ENCODE results near the gene EHMT1. TPM values are rescaled to one million over a fixed set of nuclear protein-coding genes. Genes with fewer than 3 reads are reported as not detected.

The EHMT1 gene
- total and polyA plus RNA-seq, 2 of the 8 experiments (the other 6 are each of a cell fraction or from before 2014, with no cell fraction given) = 95.7 to 163 TPM

DNA sequence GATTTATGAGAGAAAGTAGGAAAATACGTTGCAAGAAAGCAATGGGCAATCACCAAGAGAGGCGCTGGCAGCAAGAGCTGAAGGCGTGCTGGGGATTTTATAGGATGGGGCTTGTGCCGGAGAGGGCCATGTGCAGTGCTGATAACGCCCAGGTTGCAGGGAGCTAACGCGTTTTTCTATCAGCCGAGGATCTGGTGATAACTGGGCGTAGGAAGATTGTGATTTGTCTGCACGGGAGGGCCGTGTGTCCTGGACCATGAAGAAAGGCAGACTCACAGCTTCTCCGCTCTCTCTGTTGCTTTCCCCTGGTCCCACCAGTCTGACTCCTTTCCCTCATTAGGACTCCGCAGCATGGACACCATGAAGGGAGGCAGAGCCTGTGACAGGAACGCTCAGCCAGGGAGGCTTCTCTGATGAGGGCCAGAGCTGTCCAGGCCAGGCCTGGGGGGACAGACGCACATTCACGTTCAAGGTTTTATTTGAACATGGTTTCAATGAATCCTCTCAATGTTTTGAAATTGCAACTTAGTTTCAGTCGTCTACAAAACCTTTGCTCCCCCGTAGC lies 246.9 kb downstream of the EHMT1 start:
- Histone ChIP-seq H3K4me1 (replicated peaks in 1 of 4; ENCODE audit: control insufficient read depth in 3 of 4, insufficient read depth in 4 of 4, low read length in 3 of 4) (no peaks in the 10 kb centered on the region), H4K8ac (ENCODE audit: extremely low read depth, insufficient read depth, low read length) (no peak overlapping the region), H3K56ac (replicated peaks; ENCODE audit: insufficient read length, low read depth, low read length) (no peak overlapping the region), H3K27ac (ENCODE audit: low read depth, low read length) (no peak overlapping the region), H3K27me3 (replicated peaks in 1 of 4; ENCODE audit: control insufficient read depth in 3 of 4, extremely low read depth in 1 of 4, insufficient read depth in 3 of 4, low read length in 3 of 4) (no peaks in the 10 kb centered on the region), H3K4me2 (ENCODE audit: insufficient read depth in 1 of 2, low read depth in 2 of 2, low read length in 2 of 2) (no peak overlapping the region), H3K14ac (ENCODE audit: insufficient read length) (no peak overlapping the region), H3K23me2 (ENCODE audit: low read depth, low read length) (no peaks in the 10 kb centered on the region), H3K18ac (ENCODE audit: extremely low read depth, low read length) (no peak overlapping the region), H4K5ac (ENCODE audit: insufficient read length, low read depth, low read length) (no peak overlapping the region), H2BK12ac (ENCODE audit: low read depth, low read length) (no peak overlapping the region), H3K9me3 (ENCODE audit: insufficient read depth in 2 of 2, low read depth in 1 of 2, low read length in 1 of 2) (peaks cover 20 to 40% of the 10 kb centered on the region in 2 experiments; a peak in 3 of 4 replicates), H3K36me3 (ENCODE audit: control insufficient read depth in 2 of 4, insufficient read depth in 4 of 4, low read length in 3 of 4) (no peaks in the 10 kb centered on the region), H2BK120ac (replicated peaks; ENCODE audit: low read depth, low read length) (no peak overlapping the region), H3K9ac (replicated peaks in 1 of 4; ENCODE audit: extremely low read depth in 1 of 4, low read depth in 3 of 4, low read length in 3 of 4) (no peak overlapping the region), H4K20me1 (replicated peaks in 1 of 2; ENCODE audit: control insufficient read depth in 1 of 2, insufficient read depth in 2 of 2, low read length in 2 of 2) (no peaks in the 10 kb centered on the region), H2BK15ac (ENCODE audit: low read length) (no peak overlapping the region), H4K91ac (replicated peaks; ENCODE audit: insufficient read length, low read length) (no peak overlapping the region), H2AFZ (ENCODE audit: low read length) (no peak overlapping the region), H2BK5ac (ENCODE audit: low read depth, low read length) (no peak overlapping the region), H3K4me3 (ENCODE audit: extremely low read depth in 1 of 4, insufficient read depth in 2 of 4, low read depth in 3 of 4, low read length in 4 of 4) (no peak overlapping the region), H3K79me2 (ENCODE audit: control insufficient read depth in 1 of 2, insufficient read depth in 2 of 2, low read length in 2 of 2) (no peaks in the 10 kb centered on the region), H3K23ac (ENCODE audit: insufficient read length) (no peak overlapping the region), H2AK5ac (ENCODE audit: low read depth, low read length) (no peak overlapping the region), H3K4ac (replicated peaks; ENCODE audit: insufficient read length, low read depth, low read length) (no peak overlapping the region), H3K79me1 (ENCODE audit: low read depth, low read length) (no peaks in the 10 kb centered on the region), H2BK20ac (ENCODE audit: low read length) (no peak overlapping the region)
- CTCF ChIA-PET (ENCODE audit: partially characterized antibody) = interaction anchor here (1.0 to 1.6 kb wide), 4 partner anchors 9 to 103 kb away, joined by 3 to 4 read pairs (median 4); no protein-coding TSS in a partner anchor
- no peak for DNase-seq (ENCODE audit: low read depth in 1 of 2, low spot score in 2 of 2)
- POLR2A ChIA-PET (ENCODE audit: partially characterized antibody) = no interaction called here
- no peak for FAIRE-seq
- 84% methylated on average over 18 of the region's 18 CpGs; no CpG with 5 or more reads in 1 of the 2 experiments for WGBS, 2 experiments (ENCODE audit: extremely low coverage in 1 of 2, insufficient coverage in 1 of 2, insufficient read length in 1 of 2, insufficient replicate concordance in 2 of 2, low coverage in 1 of 2, low lambda C conversion rate in 2 of 2, missing lambda C conversion rate in 1 of 2)
- TF ChIP-seq RXRA (IDR thresholded peaks at IDR 0.05; ENCODE audit: insufficient read depth, low read depth, low read length) = no peak
- TF ChIP-seq EP300 (IDR thresholded peaks at IDR 0.05; ENCODE audit: borderline replicate concordance in 1 of 2, low read depth in 2 of 2, low read length in 2 of 2) = no peak
- no peak for TF ChIP-seq FOSL1 (IDR thresholded peaks at IDR 0.05; ENCODE audit: insufficient read depth, low read depth, low read length)
- TF ChIP-seq HDAC2 (IDR thresholded peaks at IDR 0.05; ENCODE audit: borderline replicate concordance in 1 of 2, low read depth in 2 of 2, low read length in 2 of 2) = no peak
- no peak for TF ChIP-seq POU5F1 (IDR thresholded peaks at IDR 0.05; ENCODE audit: low read depth, low read length)
- TF ChIP-seq RAD21 (IDR thresholded peaks at IDR 0.05 in 1 of 2, conservative IDR thresholded peaks at IDR 0.05 in 1 of 2; ENCODE audit: low read depth in 2 of 2, low read length in 2 of 2) = no peak
- no peak for TF ChIP-seq BACH1 (IDR thresholded peaks at IDR 0.05; ENCODE audit: low read length)
- TF ChIP-seq RNF2 (IDR thresholded peaks at IDR 0.05; ENCODE audit: borderline replicate concordance, low read depth, low read length, missing control alignments, poor library complexity, severe bottlenecking) = no peak
- no peak for TF ChIP-seq TAF1 (IDR thresholded peaks at IDR 0.05; ENCODE audit: low read depth, low read length)
- TF ChIP-seq, protein P1, sequence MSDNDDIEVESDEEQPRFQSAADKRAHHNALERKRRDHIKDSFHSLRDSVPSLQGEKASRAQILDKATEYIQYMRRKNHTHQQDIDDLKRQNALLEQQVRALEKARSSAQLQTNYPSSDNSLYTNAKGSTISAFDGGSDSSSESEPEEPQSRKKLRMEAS (IDR thresholded peaks at IDR 0.05) = no peak
- TF ChIP-seq RFX5 (IDR thresholded peaks at IDR 0.05; ENCODE audit: borderline replicate concordance, low read depth, low read length) = no peak
- no peak for TF ChIP-seq ZNF274 (IDR thresholded peaks at IDR 0.05; ENCODE audit: borderline replicate concordance, extremely low read depth, low read length)

Data from H1 (cell line).